ENCODE measurements around the gene PPT2.
A peak's percentile ranks its signal among the peaks of the same experiment; 100 is the strongest.
"Not testable (repeated sequence)": the region's sequence is repeated elsewhere in the genome, so short reads cannot be mapped to it uniquely, and the experiment has no call there.

Gene PPT2

GRCh38 chr6:32190911-32191677 is 37.2 kb downstream of the PPT2 start:
- FAIRE-seq, result no peak

DNA sequence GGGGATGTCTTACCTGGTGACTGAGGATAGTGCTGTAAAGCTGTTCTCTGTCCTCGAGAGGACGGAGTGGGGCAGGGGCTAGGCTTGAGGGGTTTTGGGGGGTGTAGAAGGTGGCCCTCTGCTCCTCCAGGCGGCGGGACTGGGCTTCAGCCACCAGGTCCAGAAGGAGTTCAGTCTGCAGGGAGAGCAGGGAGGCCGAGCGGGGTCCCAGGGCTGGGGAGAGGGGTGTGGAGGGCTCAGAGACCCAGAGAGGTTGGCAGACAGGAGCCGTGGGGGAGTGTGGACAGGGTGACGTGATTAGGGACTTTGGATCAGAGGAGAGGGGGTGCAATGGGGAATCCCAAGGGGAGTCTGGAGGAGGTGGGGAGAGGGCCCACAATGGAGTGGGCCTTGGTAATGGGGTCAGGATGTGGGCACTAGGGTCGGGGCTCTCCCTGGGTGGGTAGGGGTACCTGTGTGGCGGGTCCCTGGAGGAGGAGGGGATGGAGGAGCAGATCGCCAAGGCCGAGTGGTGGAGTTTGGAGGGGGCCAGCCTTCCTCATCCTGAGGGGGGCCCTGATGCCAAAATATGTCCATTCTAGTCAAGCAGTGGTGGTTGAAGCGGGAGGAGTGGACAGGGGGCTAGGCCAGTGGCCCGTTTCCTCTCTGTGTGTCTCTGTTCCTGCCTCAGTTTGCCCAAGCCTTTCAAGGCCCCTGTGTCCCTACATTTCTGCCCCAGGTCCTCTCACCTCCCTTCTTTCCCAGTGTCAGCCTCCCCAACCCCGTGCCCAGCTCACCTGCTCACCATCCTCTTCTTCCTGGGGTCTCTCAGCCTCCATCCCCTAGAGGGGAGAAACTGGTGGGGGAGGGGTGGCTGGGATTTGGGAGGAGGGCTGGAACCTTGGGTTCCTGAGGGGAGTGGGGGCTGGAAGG is 38.0 kb downstream of the PPT2 start:
- FAIRE-seq, result no peak

- no peak for FAIRE-seq
Observed at GRCh38 chr6:32192608-32193039, 38.7 kb downstream of the PPT2 start, which contains the start of gene GPSM3. Gene GPSM3 (minus strand): TSS chr6:32192643. CDS start chr6:32192513, 130 bp downstream.

DNA sequence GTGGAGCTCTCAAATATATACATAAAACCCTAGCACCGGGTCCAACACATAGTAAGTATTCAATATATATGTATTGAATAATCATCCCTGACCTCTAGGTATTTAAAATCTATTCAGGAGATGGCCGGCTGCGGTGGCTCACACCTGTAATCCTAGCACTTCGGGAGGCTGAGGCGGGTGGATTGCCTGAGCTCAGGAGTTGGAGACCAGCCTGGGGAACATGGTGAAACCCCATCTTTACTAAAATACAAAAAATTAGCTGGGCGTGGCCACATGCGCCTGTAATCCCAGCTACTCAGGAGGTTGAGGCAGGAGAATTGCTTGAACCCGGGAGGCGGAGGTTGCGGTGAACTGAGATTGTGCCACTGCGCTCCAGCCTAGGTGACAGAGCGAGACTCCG is 39.2 kb downstream of the PPT2 start:
- FAIRE-seq, result not testable (repeated sequence)

DNA sequence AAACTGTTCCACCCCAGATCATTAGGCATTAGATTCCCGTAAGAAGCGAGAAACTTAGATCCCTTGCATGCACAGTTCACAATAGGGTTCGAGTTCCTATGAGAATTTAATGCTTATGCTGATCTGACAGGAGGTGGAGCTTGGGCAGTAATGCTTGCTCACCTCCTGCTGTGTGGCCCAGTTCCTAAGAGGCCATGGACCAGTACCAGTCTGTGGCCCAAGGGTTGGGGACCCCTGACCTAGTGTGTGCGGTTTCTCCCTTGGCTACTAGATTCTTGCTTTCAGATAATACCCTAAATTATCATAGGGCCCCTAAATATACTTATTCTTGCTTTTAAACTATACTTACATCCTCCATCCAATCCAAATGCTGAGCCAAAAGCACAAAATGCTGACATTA is 40.4 kb downstream of the PPT2 start:
- no peak for FAIRE-seq

GRCh38 chr6:32194825-32195651 is 41.1 kb downstream of the PPT2 start:
- FAIRE-seq, result peak; percentile 92

DNA sequence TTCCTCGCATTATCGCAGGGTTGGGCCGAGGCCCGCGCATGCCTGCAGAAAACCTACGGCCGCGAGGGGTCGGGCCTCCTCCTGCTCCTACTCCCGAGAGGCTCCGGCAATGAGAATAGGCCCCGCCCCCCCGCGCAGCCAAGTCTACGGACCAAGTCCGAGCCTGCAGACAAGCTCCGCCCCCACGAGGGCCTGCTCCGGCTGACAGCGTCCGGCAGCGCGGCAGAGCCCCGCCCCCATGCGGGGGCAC is 41.6 kb downstream of the PPT2 start:
- no peak for FAIRE-seq

DNA sequence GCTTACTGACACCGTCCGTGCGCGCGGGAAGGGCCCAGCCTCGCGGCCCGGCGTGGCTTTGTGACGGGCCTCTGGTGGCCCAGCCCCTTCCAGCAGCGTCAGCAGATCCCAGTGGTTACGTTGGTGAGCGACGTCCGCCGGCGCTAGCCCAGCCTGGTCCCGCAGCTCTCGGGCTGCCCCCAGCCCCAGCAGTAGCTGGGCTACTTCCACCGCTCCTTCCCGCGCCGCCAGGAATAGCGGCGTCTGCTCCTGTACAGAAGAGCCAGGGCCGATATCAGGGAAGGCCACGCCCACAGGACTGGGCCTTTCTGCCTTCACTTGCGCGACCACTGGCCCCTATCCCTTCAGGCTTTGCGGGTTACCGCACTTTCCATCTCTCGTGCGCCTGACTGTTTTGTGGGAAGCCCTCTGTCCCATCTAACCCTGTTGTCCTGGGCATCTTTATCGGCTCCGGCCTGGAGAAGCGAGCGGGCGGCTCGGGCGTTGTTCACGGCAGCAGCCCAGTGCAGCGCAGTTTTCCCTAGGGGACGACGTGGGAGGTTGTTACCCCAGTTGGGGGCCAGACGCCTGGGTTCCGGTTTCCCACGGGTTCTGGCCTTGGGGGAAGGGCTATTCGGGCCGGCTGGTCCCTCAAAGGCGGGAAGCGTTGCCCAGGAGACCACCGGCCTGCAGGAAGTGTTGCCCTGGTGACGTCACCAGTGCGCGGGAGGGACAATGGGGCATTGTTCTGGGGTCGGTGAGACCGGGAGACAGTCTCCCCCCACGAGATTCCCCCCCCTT is 42.2 kb downstream of the PPT2 start:
- no peak for FAIRE-seq

DNA sequence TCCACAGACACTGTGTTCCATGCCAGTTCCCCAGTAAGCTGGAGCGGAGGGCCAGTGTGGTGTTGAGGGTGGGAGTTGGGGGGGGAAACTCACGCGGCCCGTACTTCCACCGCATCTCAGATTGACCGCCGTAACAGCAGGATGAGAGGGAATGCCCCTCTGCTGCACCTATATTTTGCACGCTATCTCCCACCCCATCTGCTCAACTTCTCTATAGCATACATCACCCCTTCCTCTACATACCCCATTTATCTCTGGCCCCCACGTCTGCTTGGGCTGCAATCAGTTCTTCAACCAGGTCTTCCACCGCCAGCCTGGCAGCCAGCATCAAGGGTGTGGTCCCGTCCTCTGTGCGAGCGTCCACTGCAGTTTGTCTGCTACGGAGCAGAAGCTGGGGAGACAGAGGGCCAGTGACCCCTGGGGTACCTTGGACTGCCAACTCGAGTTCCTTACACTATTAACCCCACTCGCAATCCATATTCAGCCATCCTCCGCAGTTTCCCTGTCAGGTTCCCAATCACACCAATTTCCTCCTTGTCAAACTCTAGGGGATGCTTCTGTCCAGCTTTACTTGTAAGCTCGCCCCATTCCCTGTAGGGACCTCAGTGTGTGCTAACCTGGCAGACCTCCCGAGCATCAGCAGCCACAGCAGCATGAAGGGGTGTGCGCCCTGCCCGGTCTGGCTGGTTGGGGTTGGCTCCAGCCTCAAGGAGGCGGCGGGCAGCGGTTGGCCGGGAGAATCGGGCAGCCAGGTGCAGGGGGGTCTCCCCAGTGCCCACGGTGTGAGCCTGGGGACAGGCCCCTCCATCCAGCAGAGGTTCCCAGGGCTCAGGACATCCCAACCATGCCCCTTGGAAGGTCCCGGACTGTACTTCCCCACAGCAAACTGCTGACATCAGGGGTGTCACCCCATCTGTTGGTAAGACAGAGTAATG is 43.0 kb downstream of the PPT2 start:
- FAIRE-seq, result no peak

DNA sequence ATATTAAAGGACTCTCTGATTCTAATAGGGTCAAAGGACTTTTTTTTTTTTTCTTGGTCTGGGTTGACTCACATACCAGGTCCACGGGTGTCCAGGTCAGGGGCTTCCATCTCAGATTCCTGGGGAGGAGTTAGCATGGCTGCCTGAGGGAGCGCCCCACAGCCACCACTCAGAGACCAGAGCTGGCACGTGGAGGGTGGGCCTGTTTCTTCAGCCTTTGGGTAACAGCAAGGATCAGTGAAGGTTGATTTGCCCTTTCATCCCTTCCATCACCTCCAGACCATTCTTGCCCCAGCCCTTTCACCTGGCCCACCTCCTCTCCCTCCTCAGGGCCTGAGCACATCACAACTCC is 44.4 kb downstream of the PPT2 start:
- no peak for FAIRE-seq

- FAIRE-seq, result no peak
Observed at GRCh38 chr6:32198866-32199265, 44.9 kb downstream of the PPT2 start.

GRCh38 chr6:32200711-32201475 is 47.0 kb downstream of the PPT2 start:
- FAIRE-seq, result no peak

- no peak for FAIRE-seq
Observed at GRCh38 chr6:32202186-32202585, 48.2 kb downstream of the PPT2 start.

DNA sequence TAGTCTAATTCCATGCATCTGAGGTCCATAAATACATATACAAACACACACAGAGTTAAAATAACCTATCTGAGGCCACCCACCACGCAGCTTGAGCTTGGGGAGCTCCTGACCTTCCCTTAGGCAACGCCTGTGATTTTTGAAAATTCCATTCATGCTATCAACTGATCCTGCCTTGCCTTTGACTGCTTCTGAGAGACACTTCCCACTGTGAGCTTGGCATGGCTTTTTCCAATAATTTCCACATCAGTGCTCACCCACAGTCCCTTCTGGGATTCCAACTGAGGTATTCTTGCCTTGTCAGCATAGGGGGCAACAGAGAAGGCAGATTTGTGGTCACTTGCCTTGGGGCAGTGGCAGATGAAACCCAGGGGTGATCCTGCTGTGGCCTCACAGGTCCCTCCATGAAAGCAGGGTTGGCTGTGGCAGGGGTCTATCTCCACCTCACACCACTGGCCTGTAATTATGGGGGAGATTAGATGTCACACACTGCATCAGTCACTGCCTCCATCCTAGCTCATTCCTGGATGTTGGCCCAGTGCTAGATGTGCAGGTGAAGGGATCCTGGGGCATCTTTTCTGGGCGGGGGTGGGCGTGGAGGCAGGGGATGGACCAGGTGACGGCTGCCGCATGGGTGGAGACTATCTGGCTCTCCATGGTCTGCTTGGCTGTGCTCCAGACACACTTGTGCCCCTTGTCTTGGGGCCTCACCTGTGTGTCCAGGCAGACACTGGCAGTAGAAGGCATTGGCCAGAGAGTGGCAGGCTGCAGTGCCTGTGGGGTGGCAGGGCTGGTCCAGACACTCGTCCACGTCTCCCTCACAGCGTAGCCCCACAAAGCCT is 49.7 kb downstream of the PPT2 start:
- no peak for FAIRE-seq

GRCh38 chr6:32204268-32204715 is 50.4 kb downstream of the PPT2 start:
- no peak for FAIRE-seq

- FAIRE-seq, result no peak
Observed at GRCh38 chr6:32208996-32209395, 55.1 kb downstream of the PPT2 start.

- no peak for FAIRE-seq
Observed at GRCh38 chr6:32210191-32210601, 56.3 kb downstream of the PPT2 start.

- not testable (repeated sequence) for FAIRE-seq
Observed at GRCh38 chr6:32211432-32211831, 57.5 kb downstream of the PPT2 start.

DNA sequence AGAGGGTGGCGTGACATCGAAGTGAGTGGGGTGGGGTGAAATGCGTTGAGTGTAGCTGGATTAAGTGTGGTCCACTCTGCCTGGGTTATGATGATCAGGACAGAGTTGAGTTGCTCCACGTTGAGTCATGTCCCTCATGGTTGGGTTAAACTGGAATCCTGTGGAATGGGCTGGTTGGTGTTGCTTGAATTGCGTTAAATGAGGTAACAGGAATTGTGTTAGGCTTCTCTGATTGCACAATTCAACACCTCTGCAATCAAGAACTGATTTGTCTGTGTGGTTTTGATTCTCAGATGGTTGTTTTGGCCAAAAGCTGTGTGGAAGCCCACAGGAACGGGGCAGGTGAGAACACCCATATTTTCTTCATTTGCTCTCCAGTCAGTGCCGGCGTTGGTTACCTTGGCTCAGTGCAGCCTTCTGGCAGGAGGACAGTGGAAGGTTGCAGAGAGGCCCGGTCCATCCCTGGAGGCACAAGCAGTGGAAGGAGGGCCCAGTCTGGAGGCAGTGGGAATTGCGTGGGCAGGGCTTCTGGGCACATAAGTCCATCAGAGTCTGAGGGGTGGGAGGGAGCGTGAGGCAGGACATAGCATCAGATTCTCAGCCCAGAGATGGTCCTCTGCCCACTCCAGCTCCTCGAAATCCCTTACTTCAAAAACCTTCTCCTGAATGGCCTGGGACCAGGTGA is 58.3 kb downstream of the PPT2 start:
- FAIRE-seq, result no peak

Data from TTC549 (cell line).